GM21786 (cell line): Measurements from ENCODE around the gene NOXA1.

Experiments
- ATAC-seq: cut with Tn5 transposase; IDR thresholded peaks from one replicate; pipeline ENCODE4 v1.9.1; 2021; ENCODE audit not compliant: unreplicated experiment

The NOXA1 gene

GRCh38 chr9:137452761-137453642 lies 29.8 kb downstream of the NOXA1 start:
- no peak for ATAC-seq

GRCh38 chr9:137453643-137454081 lies 30.5 kb downstream of the NOXA1 start:
- no peak for ATAC-seq

- no peak for ATAC-seq
These were observed 31.0 kb downstream of the NOXA1 start for GRCh38 chr9:137454145-137454596.

- no peak for ATAC-seq
These were observed 31.6 kb downstream of the NOXA1 start for GRCh38 chr9:137454597-137455358.

- ATAC-seq: no peak
These were observed 32.3 kb downstream of the NOXA1 start for GRCh38 chr9:137455359-137455991.

GRCh38 chr9:137456061-137456863 lies 33.1 kb downstream of the NOXA1 start:
- ATAC-seq: no peak

GRCh38 chr9:137456864-137457405 lies 33.7 kb downstream of the NOXA1 start:
- ATAC-seq: no peak

GRCh38 chr9:137457406-137458193 lies 34.4 kb downstream of the NOXA1 start:
- no peak for ATAC-seq

- ATAC-seq: no peak
These were observed 35.3 kb downstream of the NOXA1 start for GRCh38 chr9:137458194-137459151.

GRCh38 chr9:137459152-137459600 lies 36.0 kb downstream of the NOXA1 start, which contains the start of gene NSMF:
Gene NSMF, minus strand, starts transcription at chr9:137459334. Its CDS starts 232 bp downstream, at chr9:137459102.
- ATAC-seq: peak; percentile 52

GRCh38 chr9:137459601-137460362 lies 36.6 kb downstream of the NOXA1 start:
- no peak for ATAC-seq

- ATAC-seq: no peak
These were observed 37.4 kb downstream of the NOXA1 start for GRCh38 chr9:137460363-137461315.

- no peak for ATAC-seq
These were observed 38.1 kb downstream of the NOXA1 start for GRCh38 chr9:137461316-137461662.

GRCh38 chr9:137461663-137462395 lies 38.6 kb downstream of the NOXA1 start:
- ATAC-seq: peak; percentile 51

GRCh38 chr9:137462396-137462985 lies 39.3 kb downstream of the NOXA1 start:
- ATAC-seq: no peak
